ENCODE measurements around the gene NUDT14. TPM values are rescaled to one million over a fixed set of nuclear protein-coding genes. Genes with fewer than 3 reads are reported as not detected.

Gene NUDT14
- total RNA-seq, 1 donor from 2014 or later, result 33.2 TPM

DNA sequence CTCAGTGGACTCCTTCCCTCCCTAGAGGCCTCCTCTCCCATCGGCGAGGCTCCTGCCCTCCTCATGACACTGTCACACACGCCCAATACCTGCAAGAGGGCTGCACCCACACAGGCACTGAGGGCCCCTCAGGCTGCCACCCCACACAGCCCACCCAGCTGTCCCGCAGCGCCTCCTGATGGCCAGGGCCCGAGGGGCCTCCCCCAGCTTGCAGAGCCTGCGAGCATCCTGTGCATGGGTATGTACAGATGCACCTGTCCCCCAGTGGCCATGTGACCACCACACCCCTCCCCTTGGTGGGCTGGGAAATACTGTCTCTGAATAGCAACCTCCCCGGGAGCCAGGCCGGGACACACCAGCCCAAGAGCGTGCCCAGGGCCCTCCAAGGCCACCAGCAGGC, 19.0 kb upstream of the NUDT14 start:
- peak; percentile 40 for DNase-seq (ENCODE audit: low read depth)

DNA sequence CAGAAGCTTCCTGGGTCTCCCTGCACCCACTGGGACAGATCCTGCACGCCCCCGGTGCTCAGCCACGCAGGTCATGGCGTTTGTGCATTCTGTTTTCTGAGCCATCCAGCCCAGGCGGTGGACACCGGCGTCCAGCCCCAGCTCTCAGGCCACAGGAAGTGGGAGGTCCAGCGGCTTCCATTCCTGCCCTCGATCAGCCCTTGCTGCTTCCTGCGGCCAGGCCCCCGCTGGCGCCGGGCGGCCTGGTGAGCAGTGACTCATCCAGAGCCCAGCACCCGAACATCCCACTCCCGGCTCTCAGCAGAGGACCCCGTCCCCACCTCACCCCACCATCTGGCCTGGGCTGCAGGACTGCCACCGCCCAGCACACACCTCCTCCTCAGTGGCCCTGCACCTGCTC, 18.0 kb upstream of the NUDT14 start:
- DNase-seq (ENCODE audit: low read depth), result no peak

DNA sequence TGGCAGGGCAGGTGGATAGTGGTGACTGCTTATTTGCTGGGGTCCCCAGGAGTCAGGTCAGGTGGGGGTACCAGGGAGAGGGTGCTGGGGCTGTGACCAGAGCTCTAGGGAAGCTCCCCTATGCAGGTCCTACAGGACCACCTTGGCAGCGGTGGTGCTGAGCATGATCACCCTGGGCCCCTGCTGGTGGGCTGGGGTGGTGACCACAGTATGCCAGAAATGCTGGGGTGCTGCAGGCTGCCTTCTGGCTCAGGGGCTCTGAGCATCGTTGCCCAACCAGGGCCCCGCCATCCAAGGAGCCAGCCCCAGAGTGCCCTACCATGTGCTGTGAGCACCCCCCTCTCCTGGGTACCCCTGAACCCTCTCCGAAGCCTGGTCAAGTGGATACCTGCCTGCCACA, 17.5 kb upstream of the NUDT14 start:
- DNase-seq (ENCODE audit: low read depth), result no peak

DNA sequence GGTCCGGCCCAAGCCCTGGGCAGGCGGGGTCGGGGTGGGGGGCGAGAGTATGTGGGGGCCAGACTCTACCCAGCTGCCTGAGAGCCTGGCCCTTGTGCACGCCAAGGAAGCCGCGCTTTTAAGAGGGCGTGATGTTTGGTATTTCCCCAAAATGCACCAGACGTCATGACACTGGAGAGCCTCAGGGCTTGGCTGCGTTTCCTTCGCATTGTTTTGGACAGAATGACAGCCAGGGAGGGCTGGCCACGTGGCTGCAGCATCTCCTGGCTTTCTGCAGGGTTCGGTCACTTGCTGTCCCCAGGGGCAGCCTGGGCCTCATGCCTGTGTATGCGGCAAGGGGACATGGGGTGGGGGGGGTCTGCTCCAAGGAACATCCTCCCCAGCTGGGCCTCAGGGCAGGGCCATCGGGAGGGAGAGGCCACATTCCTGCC, 16.1 kb upstream of the NUDT14 start:
- peak; percentile 59 for DNase-seq (ENCODE audit: low read depth)

DNA sequence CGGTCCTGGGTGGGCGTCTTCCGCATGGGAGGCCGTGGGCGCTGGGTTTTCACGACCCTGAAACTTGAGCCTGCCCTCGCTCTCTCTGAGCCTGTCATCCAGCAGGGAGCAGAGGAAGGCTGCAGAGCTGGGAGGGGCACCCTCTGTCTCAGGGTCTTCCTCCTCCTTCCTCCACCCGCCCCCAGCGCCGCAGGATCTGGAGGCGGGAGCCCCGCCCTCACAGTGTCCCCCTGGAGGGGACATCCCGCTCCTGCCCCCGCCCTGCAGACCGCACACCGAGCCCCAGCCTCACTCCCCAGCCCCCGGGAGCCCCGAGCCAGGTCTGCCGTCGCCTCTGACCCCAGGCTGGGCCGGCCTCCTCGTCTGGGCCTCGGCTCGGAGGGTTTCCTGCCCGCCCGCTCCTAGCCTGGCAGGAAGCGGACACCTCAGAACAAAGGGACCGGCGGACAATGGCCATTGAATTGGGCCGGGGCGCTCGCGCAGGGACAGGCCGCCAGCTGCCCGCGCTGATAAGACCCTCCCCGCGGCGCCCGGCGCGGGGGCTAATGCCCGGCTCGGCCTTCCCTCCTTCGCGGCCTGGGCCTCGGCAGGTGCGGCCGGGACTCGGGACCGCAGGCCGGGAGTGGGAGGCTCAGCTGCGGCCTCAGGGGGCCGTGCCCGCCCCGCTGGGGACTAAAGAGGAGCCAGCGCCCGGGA, 15.3 kb upstream of the NUDT14 start:
- peak; percentile 64 for DNase-seq (ENCODE audit: low read depth)

DNA sequence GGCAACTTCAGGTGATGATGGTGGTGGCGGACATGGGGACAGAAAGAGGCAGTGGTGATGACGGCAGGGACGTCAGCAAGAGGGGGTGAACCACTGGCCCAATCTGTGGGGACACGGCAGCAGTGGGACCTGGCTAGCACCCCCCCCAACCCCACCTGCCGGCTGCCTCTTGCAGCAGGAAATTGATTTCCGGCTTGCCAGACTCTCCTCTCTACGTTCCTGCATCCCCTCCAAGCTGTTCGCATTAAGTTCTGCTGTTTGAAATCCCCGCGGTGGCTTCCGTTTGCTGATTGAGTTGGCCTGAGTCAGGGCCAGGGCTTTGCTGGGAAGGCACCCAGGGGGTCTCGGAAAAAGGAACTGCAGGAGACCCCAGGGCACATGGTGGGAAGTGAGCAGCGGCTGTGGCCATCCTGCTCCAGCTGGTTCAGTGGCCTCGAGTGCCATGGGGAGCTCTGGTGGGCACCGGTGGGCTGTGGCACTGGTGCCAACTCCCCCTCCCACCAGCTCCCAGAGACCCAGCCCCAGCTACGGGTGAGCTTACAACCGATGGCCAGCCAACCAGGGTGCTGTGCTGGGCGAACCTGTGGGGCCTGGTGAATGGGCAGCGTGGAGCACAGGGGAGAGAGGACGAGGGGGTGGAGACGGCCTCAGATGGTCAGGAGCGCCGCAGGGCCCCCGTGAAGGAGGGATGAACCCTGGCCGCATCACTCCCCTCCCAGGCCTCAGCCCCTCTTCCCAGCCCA, 14.6 kb upstream of the NUDT14 start:
- DNase-seq (ENCODE audit: low read depth), result no peak

DNA sequence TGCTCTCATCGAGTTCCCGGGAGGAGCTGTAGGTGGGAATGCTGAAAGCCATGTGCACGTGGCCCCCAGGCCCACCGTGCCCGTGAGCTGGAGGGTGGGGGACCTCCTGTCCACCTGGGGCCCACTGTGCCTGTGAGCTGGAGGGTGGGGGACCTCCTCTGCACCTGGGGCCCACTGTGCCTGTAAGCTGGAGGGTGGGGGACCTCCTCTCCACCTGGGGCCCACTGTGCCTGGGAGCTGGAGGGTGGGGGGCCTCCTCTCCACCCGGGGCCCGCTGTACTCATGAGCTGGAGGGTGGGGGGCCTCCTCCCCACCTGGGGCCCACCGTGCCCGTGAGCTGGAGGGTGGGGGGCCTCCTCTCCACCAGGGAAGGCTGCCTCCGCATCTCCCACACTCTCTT, 13.9 kb upstream of the NUDT14 start:
- no peak for DNase-seq (ENCODE audit: low read depth)

DNA sequence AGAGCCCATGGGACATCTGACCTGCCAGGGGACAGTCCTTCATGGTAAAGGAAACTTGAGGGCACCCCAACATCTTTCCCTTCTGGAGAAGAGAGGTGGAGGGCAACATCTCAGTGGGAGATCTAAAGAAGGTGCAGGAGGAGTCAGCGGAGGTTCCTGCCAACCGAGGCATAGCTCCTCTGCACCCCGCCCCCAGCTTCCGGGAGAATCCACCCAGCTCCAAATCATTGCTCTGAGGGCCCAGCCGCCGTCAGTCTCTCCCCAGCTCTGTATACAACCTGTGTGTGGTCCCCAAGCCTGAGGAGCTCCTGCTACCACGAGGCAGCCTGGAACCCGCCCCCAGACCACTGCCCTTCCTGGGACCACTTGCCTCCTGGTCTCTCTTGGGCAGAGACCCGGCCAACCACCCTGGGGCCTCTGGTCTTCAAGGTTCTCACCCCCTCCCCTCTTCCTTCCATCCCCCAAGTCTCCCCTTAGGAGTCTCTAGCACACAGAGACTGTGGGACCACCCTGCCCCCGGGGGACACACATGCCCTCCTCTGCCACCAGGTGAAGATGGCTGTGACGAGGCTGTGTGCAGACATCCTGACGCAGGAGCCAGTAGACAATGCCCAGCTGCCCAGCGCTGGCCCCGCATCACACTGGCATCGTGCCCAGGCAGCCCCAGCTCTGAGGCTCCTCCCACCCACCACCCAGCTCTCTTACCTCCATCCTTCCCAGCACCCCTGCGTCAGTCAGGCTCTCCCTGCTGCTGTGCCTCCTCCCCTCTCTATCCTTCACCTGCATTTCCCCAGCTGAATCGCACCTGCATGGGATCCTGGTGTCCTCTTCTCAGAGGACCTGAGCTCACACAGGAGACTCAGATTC, 13.0 kb upstream of the NUDT14 start:
- peak; percentile 32 for DNase-seq (ENCODE audit: low read depth)

DNA sequence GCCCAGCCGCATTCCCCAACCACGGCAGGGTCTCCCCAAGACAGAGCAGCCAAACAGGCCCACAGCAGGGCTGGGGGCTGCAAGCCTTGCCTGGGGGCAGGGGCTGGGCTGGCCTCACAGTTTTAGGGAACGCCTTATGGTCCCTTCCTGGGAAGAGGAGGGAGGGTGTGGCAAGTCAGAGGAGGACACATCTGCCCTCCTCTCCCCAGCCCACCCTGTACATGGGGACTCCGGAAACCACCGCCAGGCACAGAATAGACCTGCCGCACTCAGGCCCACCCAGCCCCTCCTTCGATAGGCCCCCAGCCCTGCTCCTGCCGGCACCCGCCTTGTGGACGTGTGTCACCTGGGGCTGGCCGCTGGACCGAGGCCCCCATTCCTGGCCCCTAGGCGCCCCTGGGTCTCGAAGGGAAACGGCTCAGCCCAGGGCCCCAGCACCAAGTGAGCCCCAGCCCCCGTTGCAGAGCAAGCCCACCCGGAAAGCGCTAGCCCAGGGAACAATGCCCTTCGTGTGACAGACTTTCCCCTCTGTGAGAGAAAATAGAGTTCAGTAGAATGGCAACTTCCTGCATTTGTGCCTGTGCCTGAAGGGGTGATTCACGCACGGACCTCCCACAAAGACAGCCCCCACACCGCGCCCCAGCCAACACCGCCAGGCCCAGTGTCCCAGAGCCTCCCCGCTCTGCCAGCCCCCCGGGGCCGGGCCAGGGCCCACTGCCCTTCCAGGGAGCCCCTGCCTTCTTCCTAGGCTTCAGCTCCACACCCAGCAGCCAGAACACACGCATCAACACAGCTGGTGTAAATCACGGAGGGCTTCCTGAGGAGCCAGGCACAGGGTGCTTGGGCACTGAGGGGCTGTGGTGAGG, 12.0 kb upstream of the NUDT14 start:
- DNase-seq (ENCODE audit: low read depth), result no peak

DNA sequence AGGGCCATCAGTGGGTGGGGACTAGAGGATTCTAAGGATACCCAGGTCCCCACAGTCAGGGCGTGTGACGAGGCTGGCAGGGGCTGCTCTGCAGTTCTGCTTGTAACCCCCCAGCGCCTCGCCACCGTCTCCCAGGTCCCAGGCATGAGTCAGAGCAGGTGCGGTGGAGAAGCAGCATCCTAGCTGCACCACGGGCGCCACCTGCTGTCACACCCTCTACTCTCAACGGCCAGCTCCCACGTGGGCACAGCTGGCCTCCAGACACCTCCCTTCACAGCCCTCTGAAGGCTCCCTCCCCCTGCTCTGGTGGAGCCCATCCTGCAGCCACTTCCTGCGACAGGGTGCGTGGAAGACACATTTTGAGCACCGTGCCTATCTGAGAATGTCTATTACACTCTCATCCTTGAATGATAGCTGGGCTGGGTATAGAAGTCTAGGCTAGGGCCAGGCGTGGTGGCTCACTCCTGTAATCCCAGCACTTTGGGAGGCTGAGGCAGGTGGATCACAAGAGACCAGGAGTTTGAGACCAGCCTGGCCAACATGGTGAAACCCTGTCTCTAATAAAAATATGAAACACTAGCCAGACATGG, 6.9 kb upstream of the NUDT14 start:
- no peak for DNase-seq (ENCODE audit: low read depth)

DNA sequence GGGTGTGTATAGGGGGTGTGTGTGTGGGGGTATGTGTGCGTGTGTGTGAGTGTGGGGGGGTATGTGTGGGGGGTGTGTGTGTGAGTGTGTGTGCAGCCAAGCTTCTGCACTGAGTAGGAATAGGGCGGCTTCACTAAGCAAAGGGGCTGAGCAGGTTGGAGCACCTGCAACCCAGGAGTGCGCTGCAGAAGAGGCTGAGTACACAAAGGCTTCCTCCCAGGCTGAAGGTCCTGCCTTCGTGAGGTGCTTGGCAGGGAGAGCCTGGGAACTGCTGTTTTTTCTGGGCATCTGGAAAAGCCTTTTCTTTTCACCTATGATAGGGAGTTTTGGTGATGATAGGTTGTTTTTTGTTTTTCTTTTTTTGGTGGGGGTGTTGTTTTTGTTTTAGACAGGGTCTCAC, 6.0 kb upstream of the NUDT14 start:
- DNase-seq (ENCODE audit: low read depth), result no peak

DNA sequence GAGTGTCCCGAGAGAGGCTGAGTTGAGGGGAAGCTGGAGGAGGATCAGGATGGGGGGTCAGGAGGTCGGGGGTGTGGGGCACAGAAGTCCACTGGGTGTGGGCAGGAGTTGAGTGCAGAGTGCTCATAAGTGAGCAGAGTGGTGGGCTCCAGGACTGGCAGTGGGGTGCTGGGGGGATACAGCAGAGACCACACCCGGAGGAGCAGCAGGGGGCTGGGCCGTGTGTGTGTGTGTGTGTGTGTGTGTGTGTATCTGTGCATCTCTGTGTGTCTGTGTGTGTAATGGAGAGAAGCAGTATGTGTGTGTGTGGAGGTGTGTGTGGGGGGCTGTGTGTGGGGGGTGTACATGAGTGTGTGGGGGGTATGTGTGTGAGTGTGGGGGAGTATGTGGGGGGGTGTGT, 4.9 kb upstream of the NUDT14 start:
- no peak for DNase-seq (ENCODE audit: low read depth)

DNA sequence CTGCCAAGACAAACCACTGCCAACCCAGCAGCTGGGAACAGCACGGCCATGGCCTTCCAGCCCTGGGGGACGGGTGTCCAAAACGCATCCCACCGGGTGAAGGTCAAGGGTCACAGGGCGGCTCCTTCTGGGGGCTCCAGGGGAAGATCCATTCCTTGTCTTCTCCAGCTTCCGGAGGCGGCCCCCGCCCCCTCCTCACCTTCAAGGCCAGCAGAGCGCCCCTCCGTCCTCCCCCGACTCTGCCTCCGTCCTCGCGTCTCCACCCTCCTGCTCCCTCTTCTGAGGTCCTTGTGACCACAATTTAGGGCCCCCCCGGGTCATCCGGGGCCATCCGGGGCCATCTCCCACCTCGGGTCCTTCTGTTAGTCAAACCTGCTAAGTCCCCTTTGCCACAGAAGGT, 3.9 kb upstream of the NUDT14 start:
- no peak for DNase-seq (ENCODE audit: low read depth)

DNA sequence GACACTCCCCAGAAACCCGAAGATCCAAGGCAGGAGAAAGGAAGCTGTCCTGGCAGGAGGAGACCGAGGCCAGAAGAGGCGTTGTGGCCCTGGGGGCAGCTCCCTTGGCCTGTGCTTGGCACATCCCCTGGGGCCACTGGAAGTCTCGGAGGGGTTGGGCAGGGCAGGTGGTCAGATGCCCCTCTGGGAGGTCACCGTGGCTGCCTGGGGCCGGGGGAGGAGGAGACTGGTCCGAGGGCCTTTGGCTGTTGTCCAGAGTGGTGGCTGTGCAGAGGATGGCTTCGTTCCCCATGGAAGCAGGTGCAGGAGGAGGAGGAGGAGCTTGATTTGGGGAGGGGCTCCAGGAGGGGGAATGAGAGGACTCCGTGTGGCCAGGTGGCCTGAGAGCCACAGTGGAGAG, 3.3 kb upstream of the NUDT14 start:
- peak; percentile 83 for DNase-seq (ENCODE audit: low read depth)

DNA sequence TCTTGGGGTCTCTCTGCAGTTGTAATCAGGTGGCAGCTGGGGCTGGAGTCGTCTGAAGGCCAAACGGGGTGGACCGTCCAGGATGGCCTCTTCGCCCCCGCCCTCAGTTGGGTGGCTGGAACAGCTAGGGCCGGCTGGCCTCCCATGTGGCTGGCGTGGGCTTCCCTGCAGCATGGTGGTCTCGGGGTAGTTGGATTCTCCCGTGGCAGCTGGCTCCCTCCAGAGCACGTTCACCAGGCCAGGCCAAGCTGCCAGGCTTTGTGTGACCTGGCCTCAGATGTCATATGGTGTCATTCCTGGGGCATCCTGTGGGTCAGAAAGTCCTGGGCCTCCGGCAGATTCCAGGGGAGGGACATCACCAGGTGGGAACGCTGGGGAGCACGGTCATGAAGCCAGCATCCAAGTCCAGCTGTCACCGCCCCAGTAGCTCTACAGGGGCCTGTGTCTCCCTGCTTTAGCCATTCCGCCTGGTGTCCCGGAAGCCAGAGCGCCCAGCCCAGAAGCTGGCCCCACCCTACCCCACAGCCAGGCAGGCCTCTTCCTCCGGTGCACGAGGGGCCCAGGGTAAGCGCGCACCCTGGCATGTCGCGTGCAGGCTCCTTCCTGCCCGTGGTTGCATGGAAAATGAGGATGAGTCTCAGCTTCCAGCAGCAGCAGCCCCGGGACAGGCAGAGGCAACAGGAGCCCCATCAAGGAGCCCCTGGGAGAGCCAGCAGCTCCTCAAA, 1.3 kb upstream of the NUDT14 start:
- peak; percentile 87 for DNase-seq (ENCODE audit: low read depth)

DNA sequence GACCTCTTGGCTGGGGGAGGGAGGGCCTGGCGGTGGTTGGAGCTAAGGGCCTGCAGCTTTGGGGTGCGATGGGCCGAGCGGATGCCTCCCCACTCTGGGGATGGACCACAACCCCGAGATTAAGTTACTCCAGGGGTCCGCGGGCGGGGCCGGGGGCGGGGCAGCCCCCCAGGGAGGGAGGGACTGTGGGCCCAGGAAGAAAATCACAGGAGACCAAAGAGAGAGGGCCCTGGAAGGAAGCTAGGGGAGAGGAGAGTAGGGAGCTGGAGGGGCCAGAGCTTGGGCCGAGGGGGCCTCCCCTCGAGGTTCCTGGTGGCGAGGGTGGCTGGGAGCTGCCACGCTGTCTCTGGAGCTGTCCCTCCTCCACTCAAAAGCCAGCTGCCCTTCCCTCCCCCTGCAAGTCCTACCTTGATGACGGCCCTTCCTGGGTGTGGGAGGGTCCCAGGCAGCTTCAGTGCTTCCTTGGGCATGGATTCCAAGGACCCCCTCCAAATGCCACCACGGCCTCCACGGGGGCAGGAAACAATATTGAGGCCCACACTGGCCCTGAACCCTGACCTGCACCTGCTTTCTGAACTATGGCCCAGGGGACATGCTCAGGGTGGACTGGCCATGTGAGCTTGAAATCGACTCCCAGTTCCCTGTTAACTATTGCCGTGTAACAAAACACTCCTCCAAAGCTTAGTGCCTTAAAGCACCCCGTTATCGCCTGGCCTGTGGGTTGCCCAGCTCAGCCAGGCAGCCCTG, 610 bp upstream of the NUDT14 start:
- DNase-seq (ENCODE audit: low read depth), result no peak

DNA sequence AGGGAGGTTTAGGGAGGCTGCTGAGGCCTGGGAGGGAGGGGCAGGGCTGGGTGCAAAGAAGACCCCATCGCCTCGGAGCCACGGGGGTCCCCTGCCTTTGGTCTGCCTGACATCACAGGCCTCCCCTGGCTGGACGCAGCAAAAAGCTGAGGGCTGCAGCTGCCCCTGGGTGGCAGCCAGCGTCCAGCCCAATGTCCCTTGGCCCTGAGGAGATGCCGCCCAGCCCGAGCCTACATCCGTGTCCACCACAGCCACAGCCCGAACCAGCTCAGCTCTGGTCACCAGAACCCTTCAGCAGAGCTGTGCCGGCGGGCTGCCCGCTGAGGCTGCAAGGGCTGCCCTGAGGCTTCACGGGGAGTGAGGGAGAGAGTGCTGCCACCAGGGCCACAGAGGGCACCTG, 1.9 kb downstream of the NUDT14 start:
- DNase-seq (ENCODE audit: low read depth), result peak; percentile 84

DNA sequence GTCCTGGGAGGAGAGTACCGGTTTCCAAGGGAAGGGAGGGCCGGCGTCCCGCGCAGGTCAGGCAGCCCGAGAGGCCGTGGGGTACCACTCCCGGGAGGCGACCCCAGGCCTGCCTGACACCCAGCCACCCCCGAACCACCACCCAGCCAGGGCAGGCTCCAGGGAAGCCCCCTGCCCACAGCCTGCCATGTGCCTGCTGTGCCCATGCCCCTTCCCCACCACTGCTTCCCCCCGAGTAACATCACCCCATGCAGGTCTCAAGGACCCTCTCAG, 2.3 kb downstream of the NUDT14 start:
- no peak for DNase-seq (ENCODE audit: low read depth)

DNA sequence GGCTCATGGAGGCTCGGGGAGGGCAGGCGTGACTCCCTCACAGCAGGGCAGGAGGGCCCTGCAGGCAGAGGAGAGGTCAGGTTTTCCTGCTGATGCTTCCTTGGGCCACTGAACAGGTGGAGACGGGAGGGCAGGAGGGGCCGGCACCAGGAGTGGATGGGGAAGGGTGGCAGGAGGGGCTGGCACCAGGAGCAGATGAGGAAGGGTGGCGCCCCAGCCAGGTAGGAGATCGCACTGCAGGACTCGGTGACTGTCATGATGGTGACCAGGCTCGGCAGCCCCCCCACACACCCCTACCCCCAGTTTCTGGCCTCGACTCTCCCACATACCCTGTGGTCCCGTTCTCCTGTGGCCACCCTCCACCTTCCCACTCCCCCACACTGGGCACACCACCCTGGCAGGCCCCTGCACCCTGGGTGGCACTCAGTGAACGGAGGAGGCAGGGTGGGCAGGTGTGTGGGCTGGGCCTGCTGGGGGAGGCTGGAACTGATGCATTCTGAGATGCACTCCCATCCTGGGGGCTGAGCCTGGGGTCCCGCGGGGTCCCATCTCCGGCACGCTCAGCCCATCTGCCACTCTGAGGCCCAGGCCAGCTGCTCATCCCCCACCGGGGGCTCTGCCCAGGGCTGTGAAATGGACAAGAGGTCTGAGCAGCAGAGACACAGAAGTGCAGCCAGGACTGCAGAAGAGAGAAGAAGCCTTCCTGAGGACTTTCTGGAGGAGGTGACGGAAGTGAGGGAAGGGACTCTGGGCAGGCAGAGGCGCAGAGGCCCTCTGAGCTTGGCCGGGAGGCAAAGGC, 2.8 kb downstream of the NUDT14 start:
- DNase-seq (ENCODE audit: low read depth), result no peak

Data from myocyte (in vitro differentiated cells).